SU-DHL-6 (cell line): ENCODE measurements around the gene TAX1BP3.

ENCODE experiments used
- H2AFZ ChIP-seq: fragments of 200-600 bp; sonication (generic); 2 replicates; pipeline ENCODE4 v1.6.1; 2014; ENCODE audit warnings: low read depth, mild to moderate bottlenecking, moderate library complexity, mixed read lengths, antibody characterized with exemption, low read length; ENCODE audit not compliant: severe bottlenecking
- H3F3A ChIP-seq: fragments of 200-600 bp; shearing (Covaris generic); 2 replicates; pipeline ENCODE4 v1.6.0; 2016; ENCODE audit warnings: antibody characterized with exemption, mild to moderate bottlenecking; ENCODE audit not compliant: insufficient read depth
- H3K27ac ChIP-seq: fragments of 200-600 bp; sonication (generic); 2 replicates; pipeline ENCODE4 v1.5.1; 2016; ENCODE audit warnings: low read depth, mild to moderate bottlenecking, low read length, moderate library complexity, mixed read lengths
- H3K27me3 ChIP-seq: fragments of 200-600 bp; sonication (generic), shearing (Covaris generic); 2 replicates; pipeline ENCODE4 v1.6.0; 2014; ENCODE audit warnings: mild to moderate bottlenecking, low read length
- H3K36me3 ChIP-seq: fragments of 200-600 bp; sonication (generic); 2 replicates; pipeline ENCODE4 v1.6.1; 2014; ENCODE audit warnings: mild to moderate bottlenecking, low read length, mixed read lengths
- H3K4me2 ChIP-seq: fragments of 300-600, 200-600 bp; shearing (Covaris generic), sonication (generic); 2 replicates; pipeline ENCODE4 v1.6.0; 2014; ENCODE audit warnings: low read length, low read depth, mild to moderate bottlenecking; ENCODE audit not compliant: poor library complexity, severe bottlenecking
- H3K4me3 ChIP-seq: fragments of 200-600 bp; sonication (generic); 2 replicates; pipeline ENCODE4 v1.5.1; 2014; ENCODE audit warnings: antibody characterized with exemption, low read length, mild to moderate bottlenecking, mixed read lengths; ENCODE audit not compliant: insufficient read depth, poor library complexity, severe bottlenecking
- H3K79me2 ChIP-seq: fragments of 200-600 bp; sonication (generic); 2 replicates; pipeline ENCODE4 v1.6.1; 2014; ENCODE audit warnings: mild to moderate bottlenecking, low read length, moderate library complexity; ENCODE audit not compliant: insufficient read depth
- H3K9ac ChIP-seq: fragments of 200-600 bp; sonication (generic); 2 replicates; pipeline ENCODE4 v1.7.0; 2014; ENCODE audit warnings: mild to moderate bottlenecking, low read length
- H3K9me2 ChIP-seq: fragments of 200-600 bp; sonication (generic); replicated peaks from 2 replicates; pipeline ENCODE4 v1.6.1; 2014; ENCODE audit warnings: low read length; ENCODE audit not compliant: insufficient read depth
- H3K9me3 ChIP-seq: fragments of 200-600 bp; sonication (generic); 2 replicates; pipeline ENCODE4 v1.6.1; 2014; ENCODE audit warnings: low read length, mixed read lengths; ENCODE audit not compliant: insufficient read depth
- H4K20me1 ChIP-seq: fragments of 200-600 bp; sonication (generic); 2 replicates; pipeline ENCODE4 v1.6.1; 2014; ENCODE audit warnings: low read depth, mild to moderate bottlenecking, antibody characterized with exemption, low read length, moderate library complexity, mixed read lengths
- EZH2phosphoT487 ChIP-seq: fragments of 200-600 bp; sonication (generic), shearing (Covaris generic); conservative IDR thresholded peaks from 2 replicates; pipeline ENCODE4 v1.6.1; 2018; ENCODE audit warnings: mild to moderate bottlenecking, antibody characterized with exemption, low read length, moderate library complexity, mixed read lengths
- TF ChIP-seq, protein P1 (sequence below): fragments of 200-600 bp; sonication (generic); IDR thresholded peaks from one replicate; pipeline ENCODE4 v1.5.1; 2017; ENCODE audit warnings: antibody characterized with exemption, mild to moderate bottlenecking, low read length, moderate library complexity; ENCODE audit not compliant: insufficient read depth, poor library complexity, severe bottlenecking

TAX1BP3 gene

DNA sequence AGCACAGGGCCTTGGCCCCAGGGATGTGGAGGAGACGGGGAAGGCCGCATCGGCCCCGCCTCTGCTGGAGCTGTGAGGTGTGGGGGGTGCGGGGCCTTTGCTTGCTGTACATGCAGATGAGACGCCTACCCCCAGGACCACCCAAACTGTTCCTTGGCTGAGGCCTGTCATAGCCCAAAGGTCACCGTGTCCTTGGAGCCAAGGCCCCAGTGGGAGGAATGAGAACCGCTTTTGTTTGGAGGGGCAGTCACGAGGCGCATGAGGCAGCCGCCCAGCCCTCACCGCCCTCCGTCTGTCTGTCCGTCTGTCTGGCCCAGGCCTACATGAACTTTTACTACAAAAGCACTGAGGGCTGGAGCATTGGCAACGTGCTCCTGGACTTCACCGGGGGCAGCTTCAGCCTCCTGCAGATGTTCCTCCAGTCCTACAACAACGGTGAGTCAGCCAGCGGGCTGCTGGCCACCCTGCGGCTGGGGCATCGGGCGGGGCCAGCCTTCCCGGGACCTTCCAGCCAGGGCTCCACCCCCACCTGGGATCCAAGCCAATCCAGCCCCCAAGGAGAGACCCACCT lies 8.8 kb downstream of the TAX1BP3 start:
- Histone ChIP-seq H3K9me3 (no peaks in the 10 kb centered on the region), H3K9ac (no peak overlapping the region), H3K4me3 (no peak overlapping the region), H2AFZ (no peak overlapping the region), H3K27ac (no peak overlapping the region), H3K9me2 (no peaks in the 10 kb centered on the region), H4K20me1 (no peaks in the 10 kb centered on the region), H3K36me3 (no peaks in the 10 kb centered on the region), H3F3A (no peaks in the 10 kb centered on the region), H3K27me3 (no peaks in the 10 kb centered on the region), H3K79me2 (no peaks in the 10 kb centered on the region), H3K4me2 (no peak overlapping the region)
- TF ChIP-seq, protein P1, sequence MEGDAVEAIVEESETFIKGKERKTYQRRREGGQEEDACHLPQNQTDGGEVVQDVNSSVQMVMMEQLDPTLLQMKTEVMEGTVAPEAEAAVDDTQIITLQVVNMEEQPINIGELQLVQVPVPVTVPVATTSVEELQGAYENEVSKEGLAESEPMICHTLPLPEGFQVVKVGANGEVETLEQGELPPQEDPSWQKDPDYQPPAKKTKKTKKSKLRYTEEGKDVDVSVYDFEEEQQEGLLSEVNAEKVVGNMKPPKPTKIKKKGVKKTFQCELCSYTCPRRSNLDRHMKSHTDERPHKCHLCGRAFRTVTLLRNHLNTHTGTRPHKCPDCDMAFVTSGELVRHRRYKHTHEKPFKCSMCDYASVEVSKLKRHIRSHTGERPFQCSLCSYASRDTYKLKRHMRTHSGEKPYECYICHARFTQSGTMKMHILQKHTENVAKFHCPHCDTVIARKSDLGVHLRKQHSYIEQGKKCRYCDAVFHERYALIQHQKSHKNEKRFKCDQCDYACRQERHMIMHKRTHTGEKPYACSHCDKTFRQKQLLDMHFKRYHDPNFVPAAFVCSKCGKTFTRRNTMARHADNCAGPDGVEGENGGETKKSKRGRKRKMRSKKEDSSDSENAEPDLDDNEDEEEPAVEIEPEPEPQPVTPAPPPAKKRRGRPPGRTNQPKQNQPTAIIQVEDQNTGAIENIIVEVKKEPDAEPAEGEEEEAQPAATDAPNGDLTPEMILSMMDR: no peak

DNA sequence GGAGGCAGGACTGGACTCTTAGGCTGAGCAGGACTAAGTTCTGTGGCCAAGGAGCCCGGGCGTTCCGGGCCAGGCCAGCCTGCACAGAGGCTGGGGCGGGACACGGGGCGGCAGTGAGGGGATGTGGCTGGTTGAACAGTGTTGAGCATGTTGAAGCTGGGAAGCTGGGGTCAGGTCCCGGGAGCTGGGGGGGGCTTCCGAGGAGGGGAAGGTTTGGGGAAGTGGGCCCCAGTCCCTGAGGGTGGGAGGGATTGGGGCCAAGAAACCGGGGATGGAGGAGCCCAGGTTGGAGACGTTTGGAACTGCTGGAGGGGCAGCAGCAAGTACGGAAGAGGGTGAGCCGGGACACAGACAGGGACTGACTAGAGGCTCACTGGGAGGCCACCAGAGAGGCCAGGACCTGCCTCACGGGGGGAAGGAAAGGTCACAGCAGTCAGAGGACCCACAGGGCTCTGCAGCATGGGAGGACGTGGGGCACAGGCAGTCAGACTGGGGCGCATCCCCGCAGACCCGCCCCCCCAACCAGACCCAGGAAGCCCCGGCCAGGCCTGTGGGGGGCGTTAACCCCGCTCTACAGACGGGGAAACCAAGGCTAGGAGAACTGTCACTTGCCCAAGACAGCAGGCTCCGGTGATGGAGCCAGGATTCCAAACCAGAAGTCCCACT lies 9.5 kb downstream of the TAX1BP3 start:
- Histone ChIP-seq H3K9me2 (no peaks in the 10 kb centered on the region), H3K27me3 (no peaks in the 10 kb centered on the region), H3K9ac (no peak overlapping the region), H3F3A (no peaks in the 10 kb centered on the region), H2AFZ (no peak overlapping the region), H3K4me2 (no peak overlapping the region), H3K79me2 (no peaks in the 10 kb centered on the region), H3K4me3 (no peak overlapping the region), H3K27ac (no peak overlapping the region), H4K20me1 (no peaks in the 10 kb centered on the region), H3K9me3 (no peaks in the 10 kb centered on the region), H3K36me3 (no peaks in the 10 kb centered on the region)
- TF ChIP-seq, protein P1: no peak

DNA sequence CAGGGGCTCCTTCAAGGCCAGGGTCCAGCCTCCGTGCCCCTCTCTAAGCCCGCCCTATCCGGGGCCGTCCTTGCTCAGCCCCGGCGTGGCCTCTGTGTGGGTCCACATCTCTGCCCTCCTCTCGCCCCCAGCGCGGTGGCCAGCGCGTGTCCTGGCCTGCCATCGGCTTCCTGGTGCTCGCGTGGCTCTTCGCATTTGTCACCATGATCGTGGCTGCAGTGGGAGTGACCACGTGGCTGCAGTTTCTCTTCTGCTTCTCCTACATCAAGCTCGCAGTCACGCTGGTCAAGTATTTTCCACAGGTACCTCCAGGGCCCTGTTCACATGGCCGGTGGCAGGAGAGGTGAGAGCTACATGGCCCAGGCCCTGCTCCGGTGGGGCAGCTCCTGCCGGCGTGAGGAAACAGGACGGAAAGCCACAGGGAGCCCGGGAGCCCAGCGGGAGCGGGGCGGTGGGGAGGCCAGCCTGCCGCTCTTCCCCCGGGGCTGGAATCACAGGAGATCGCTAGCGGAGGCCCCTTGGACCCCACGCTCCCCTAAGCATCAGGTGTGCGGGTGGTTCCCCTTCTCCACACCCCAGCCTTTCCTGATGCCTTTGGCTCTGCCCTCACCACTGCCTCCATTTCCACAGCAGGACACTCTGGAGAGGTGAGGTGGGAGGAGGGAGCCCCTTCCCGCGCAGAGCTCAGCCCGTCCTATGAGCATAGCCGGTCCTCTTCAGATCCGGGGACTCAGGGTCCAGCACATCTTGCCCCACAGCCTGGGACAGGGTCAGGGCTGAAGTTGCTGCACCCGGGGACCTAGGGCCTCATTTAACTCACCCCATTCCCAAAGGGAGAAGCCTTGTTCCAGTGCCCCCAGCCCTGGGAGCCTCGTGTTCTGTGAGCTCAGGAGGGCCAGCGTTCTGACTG lies 10.2 kb downstream of the TAX1BP3 start:
- Histone ChIP-seq H3K9ac (no peak overlapping the region), H3K27me3 (no peaks in the 10 kb centered on the region), H3F3A (no peaks in the 10 kb centered on the region), H3K4me2 (no peak overlapping the region), H3K9me3 (no peaks in the 10 kb centered on the region), H3K4me3 (no peak overlapping the region), H4K20me1 (no peaks in the 10 kb centered on the region), H3K36me3 (no peaks in the 10 kb centered on the region), H3K27ac (no peak overlapping the region), H3K79me2 (no peaks in the 10 kb centered on the region), H2AFZ (no peak overlapping the region), H3K9me2 (no peaks in the 10 kb centered on the region)
- TF ChIP-seq EZH2phosphoT487: no peak
- TF ChIP-seq, protein P1: no peak
